OCI-LY3 (cell line): ENCODE measurements around the gene VWC2L.

ENCODE experiments used
- CTCF ChIP-seq: fragments of 200-600, 300-600 bp; sonication (generic); IDR thresholded peaks from 2 replicates; pipeline ENCODE4 v1.5.1; 2014; ENCODE audit warnings: antibody characterized with exemption, low read length, low read depth
- EZH2phosphoT487 ChIP-seq: fragments of 200-600 bp; shearing (Covaris generic); IDR thresholded peaks from 2 replicates; pipeline ENCODE4 v1.6.1; 2018; ENCODE audit warnings: antibody characterized with exemption, mixed run types, low read depth

GRCh38 chr2:214489702-214490101 lies 78.8 kb downstream of the VWC2L start:
- TF ChIP-seq CTCF = no peak
- TF ChIP-seq EZH2phosphoT487 = no peak
